ENCODE data around the gene KIRREL3. TPM values are rescaled to one million over a fixed set of nuclear protein-coding genes. Genes with fewer than 3 reads are reported as not detected.

KIRREL3 gene
- total RNA-seq, 5 donors from 2014 or later (not counting 1 experiment from before 2014, with no cell fraction given) = not detected

DNA sequence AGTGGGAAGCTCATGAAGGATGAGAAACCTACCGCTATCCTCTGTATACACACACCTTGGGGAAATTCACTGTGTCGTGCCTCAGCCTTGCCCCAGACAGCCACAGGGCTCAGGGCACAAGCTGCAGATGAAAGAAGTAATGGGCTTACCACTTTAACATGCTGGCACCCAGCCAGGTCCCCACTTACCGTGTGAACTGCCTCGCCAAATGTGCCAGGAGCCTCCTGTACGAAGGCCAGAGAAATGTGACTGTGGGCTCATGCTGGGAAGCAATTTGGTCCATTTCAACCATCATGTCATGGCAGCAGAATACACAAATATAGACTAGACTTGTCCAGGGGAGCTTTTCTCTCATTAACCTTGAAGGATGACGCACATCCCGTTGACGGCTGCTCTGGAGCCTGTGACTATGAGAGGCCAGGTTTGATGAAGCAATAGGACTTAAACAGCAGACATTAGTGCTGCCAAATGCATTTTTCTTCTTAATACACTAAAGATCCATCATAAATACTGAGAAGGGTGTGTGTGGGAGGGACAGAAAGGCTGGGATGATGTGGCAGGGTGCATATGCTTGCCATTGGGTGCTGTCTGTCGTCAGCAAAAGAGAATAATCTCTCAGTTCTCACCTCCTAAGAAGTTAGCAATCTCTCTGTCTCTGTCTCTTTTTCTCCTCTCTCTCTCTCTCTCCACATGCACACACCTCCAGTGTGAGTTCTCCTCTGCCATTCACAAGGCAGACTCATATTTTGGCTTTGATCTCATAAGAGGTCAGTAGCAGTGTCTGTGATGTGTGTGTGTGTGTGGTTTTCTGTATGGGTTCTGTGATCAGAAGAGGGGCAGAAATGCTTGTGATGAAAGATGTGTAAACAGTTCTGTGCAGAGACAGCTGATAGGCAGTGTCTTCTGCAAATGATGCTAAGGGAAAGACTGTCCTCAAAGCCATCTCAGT is 142.4 kb downstream of the KIRREL3 start:
- H3K36me3 Mint-ChIP-seq = no peaks in the 10 kb centered on the region
- H3K27ac Mint-ChIP-seq = no peak overlapping the region
- WGBS (ENCODE audit: insufficient coverage) = 84% methylated on average over 4 of the region's 9 CpGs
- Histone ChIP-seq H3K4me3 (ENCODE audit: control insufficient read depth in 1 of 2, extremely low read depth in 1 of 2, low read length in 1 of 2) (no peak overlapping the region), H3K27ac (ENCODE audit: low read length) (no peak overlapping the region), H3K9me3 (no peaks in the 10 kb centered on the region), H3K36me3 (ENCODE audit: control insufficient read depth in 2 of 2, extremely low read depth in 1 of 2, insufficient read depth in 1 of 2, low read length in 1 of 2) (no peaks in the 10 kb centered on the region), H3K4me1 (ENCODE audit: control insufficient read depth in 1 of 2, extremely low read depth in 1 of 2, insufficient read depth in 2 of 2, low read length in 2 of 2) (peaks cover 0 to 2% of the 10 kb centered on the region in 2 experiments), H3K27me3 (replicated peaks in 1 of 2; ENCODE audit: control insufficient read depth in 2 of 2, extremely low read depth in 1 of 2, insufficient read depth in 2 of 2, low read length in 1 of 2) (peaks cover 0 to 2% of the 10 kb centered on the region in 2 experiments)
- H3K27me3 Mint-ChIP-seq = peaks cover 0 to 9% of the 10 kb centered on the region in 2 donors
- ChIA-PET POLR2A (no interaction called here), CTCF (no interaction called here)
- peaks cover 0 to 9% (median 0%) of the 10 kb centered on the region in 3 donors for H3K9me3 Mint-ChIP-seq
- H3K4me1 Mint-ChIP-seq = no peaks in the 10 kb centered on the region
- DNase-seq = no peak
- no peak for ATAC-seq (replicated peaks in 1 of 4)
- H3K4me3 Mint-ChIP-seq = no peak overlapping the region

- Mint-ChIP-seq H3K4me3 (no peak overlapping the region), H3K36me3 (no peaks in the 10 kb centered on the region), H3K27ac (no peak overlapping the region), H3K4me1 (no peaks in the 10 kb centered on the region), H3K9me3 (peaks cover 0 to 9% (median 0%) of the 10 kb centered on the region in 3 donors), H3K27me3 (peaks cover 0 to 8% of the 10 kb centered on the region in 2 donors)
- H3K27ac ChIP-seq (ENCODE audit: low read length) = no peak overlapping the region
- H3K36me3 ChIP-seq (ENCODE audit: control insufficient read depth in 2 of 2, extremely low read depth in 1 of 2, insufficient read depth in 1 of 2, low read length in 1 of 2) = no peaks in the 10 kb centered on the region
- H3K4me1 ChIP-seq (ENCODE audit: control insufficient read depth in 1 of 2, extremely low read depth in 1 of 2, insufficient read depth in 2 of 2, low read length in 2 of 2) = no peaks in the 10 kb centered on the region
- no peak for ATAC-seq (replicated peaks in 1 of 4)
- peaks cover 0 to 2% of the 10 kb centered on the region in 2 experiments for H3K27me3 ChIP-seq (replicated peaks in 1 of 2; ENCODE audit: control insufficient read depth in 2 of 2, extremely low read depth in 1 of 2, insufficient read depth in 2 of 2, low read length in 1 of 2)
- CTCF ChIA-PET = no interaction called here
- DNase-seq = no peak
- no peak overlapping the region for H3K4me3 ChIP-seq (ENCODE audit: control insufficient read depth in 1 of 2, extremely low read depth in 1 of 2, low read length in 1 of 2)
- no peaks in the 10 kb centered on the region for H3K9me3 ChIP-seq
- POLR2A ChIA-PET = no interaction called here
Observed at GRCh38 chr11:126855536-126855935, 145.0 kb downstream of the KIRREL3 start.

- H3K36me3 Mint-ChIP-seq = no peaks in the 10 kb centered on the region
- no CpG with 5 or more reads among the region's 2 CpGs for WGBS (ENCODE audit: insufficient coverage)
- H3K27me3 Mint-ChIP-seq = no peaks in the 10 kb centered on the region
- DNase-seq = no peak
- H3K9me3 Mint-ChIP-seq = no peaks in the 10 kb centered on the region
- no peaks in the 10 kb centered on the region for H3K4me1 ChIP-seq (ENCODE audit: control insufficient read depth in 1 of 2, extremely low read depth in 1 of 2, insufficient read depth in 2 of 2, low read length in 2 of 2)
- no peak overlapping the region for H3K4me3 ChIP-seq (ENCODE audit: control insufficient read depth in 1 of 2, extremely low read depth in 1 of 2, low read length in 1 of 2)
- H3K27ac Mint-ChIP-seq = no peak overlapping the region
- no peak for ATAC-seq (replicated peaks in 1 of 4)
- no peaks in the 10 kb centered on the region for H3K4me1 Mint-ChIP-seq
- H3K36me3 ChIP-seq (ENCODE audit: control insufficient read depth in 2 of 2, extremely low read depth in 1 of 2, insufficient read depth in 1 of 2, low read length in 1 of 2) = no peaks in the 10 kb centered on the region
- ChIA-PET POLR2A (no interaction called here), CTCF (interaction anchor here in 1 of 2 donors (0.7 kb wide), 1 partner anchor 36 kb away, joined by 4 read pairs; no protein-coding TSS in a partner anchor)
- H3K27ac ChIP-seq (ENCODE audit: low read length) = no peak overlapping the region
- H3K27me3 ChIP-seq (replicated peaks in 1 of 2; ENCODE audit: control insufficient read depth in 2 of 2, extremely low read depth in 1 of 2, insufficient read depth in 2 of 2, low read length in 1 of 2) = peaks cover 0 to 2% of the 10 kb centered on the region in 2 experiments
- H3K9me3 ChIP-seq = no peaks in the 10 kb centered on the region
- H3K4me3 Mint-ChIP-seq = no peak overlapping the region
Observed at GRCh38 chr11:126853732-126854131, 146.8 kb downstream of the KIRREL3 start.

- Histone ChIP-seq H3K27ac (ENCODE audit: low read length) (no peak overlapping the region), H3K4me1 (ENCODE audit: control insufficient read depth in 1 of 2, extremely low read depth in 1 of 2, insufficient read depth in 2 of 2, low read length in 2 of 2) (no peaks in the 10 kb centered on the region), H3K27me3 (replicated peaks in 1 of 2; ENCODE audit: control insufficient read depth in 2 of 2, extremely low read depth in 1 of 2, insufficient read depth in 2 of 2, low read length in 1 of 2) (peaks cover 0 to 4% of the 10 kb centered on the region in 2 experiments), H3K4me3 (ENCODE audit: control insufficient read depth in 1 of 2, extremely low read depth in 1 of 2, low read length in 1 of 2) (no peak overlapping the region), H3K36me3 (ENCODE audit: control insufficient read depth in 2 of 2, extremely low read depth in 1 of 2, insufficient read depth in 1 of 2, low read length in 1 of 2) (no peaks in the 10 kb centered on the region), H3K9me3 (no peaks in the 10 kb centered on the region)
- Mint-ChIP-seq H3K27me3 (peaks cover 2 to 4% of the 10 kb centered on the region in 2 donors), H3K27ac (no peak overlapping the region), H3K4me1 (no peaks in the 10 kb centered on the region), H3K36me3 (no peaks in the 10 kb centered on the region), H3K9me3 (peaks cover 0 to 5% (median 0%) of the 10 kb centered on the region in 3 donors), H3K4me3 (no peak overlapping the region)
- ATAC-seq (replicated peaks in 1 of 4) (no peak), DNase-seq (no peak)
- WGBS (ENCODE audit: insufficient coverage) = 34% methylated on average over 2 of the region's 2 CpGs
- ChIA-PET POLR2A (no interaction called here), CTCF (no interaction called here)
Observed at GRCh38 chr11:126844789-126845188, 155.8 kb downstream of the KIRREL3 start.

DNA sequence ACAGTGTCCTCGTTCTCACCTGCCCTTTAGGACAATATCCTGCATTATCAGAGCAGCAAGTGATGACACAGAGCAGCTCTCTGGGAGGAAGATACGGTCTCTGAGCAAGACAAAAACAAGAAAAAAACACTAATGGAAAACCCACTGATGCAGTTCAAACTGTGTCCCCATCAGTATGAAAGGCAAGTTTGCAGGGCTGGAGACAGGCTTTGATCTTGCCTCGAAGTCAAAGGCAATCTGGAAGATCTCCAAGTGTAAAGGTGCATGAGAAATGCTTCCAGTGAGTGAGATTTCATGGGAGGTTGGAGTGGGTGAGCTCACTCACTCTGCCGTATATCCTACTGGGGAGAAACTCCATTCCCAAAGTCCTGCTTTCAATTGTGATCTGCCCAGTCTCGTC is 157.5 kb downstream of the KIRREL3 start:
- CTCF ChIA-PET = no interaction called here

DNA sequence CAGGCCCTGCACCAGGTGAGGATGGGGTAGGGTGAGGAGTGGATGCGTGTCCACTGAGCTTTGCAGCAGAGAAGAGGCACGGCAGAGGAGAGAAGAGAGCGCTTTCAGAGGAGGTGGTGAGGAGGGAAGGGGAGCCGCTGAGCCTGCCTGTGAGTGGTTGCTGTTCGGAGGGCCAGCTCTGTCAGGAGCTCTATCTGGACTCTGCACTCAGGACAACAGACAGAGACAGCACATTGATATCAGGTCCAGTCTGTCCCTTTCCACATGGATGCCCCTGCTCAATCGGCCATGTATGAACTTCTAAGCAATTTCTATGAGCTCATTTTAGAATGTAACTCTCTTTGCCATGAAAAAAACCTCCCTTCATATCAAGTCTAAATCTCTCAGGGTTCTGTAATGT is 158.6 kb downstream of the KIRREL3 start:
- Mint-ChIP-seq H3K27ac (no peak overlapping the region), H3K9me3 (peaks cover 0 to 5% (median 0%) of the 10 kb centered on the region in 3 donors), H3K4me3 (no peak overlapping the region), H3K4me1 (no peaks in the 10 kb centered on the region), H3K36me3 (no peaks in the 10 kb centered on the region), H3K27me3 (peaks cover 2 to 11% of the 10 kb centered on the region in 2 donors)
- no peak overlapping the region for H3K27ac ChIP-seq (ENCODE audit: low read length)
- H3K4me1 ChIP-seq (ENCODE audit: control insufficient read depth in 1 of 2, extremely low read depth in 1 of 2, insufficient read depth in 2 of 2, low read length in 2 of 2) = no peaks in the 10 kb centered on the region
- ChIA-PET CTCF (no interaction called here), POLR2A (no interaction called here)
- H3K36me3 ChIP-seq (ENCODE audit: control insufficient read depth in 2 of 2, extremely low read depth in 1 of 2, insufficient read depth in 1 of 2, low read length in 1 of 2) = no peaks in the 10 kb centered on the region
- DNase-seq (no peak), ATAC-seq (replicated peaks in 1 of 4) (no peak)
- no peak overlapping the region for H3K4me3 ChIP-seq (ENCODE audit: control insufficient read depth in 1 of 2, extremely low read depth in 1 of 2, low read length in 1 of 2)
- WGBS (ENCODE audit: insufficient coverage) = 75% methylated on average over 6 of the region's 6 CpGs
- no peaks in the 10 kb centered on the region for H3K9me3 ChIP-seq
- peaks cover 0 to 4% of the 10 kb centered on the region in 2 experiments for H3K27me3 ChIP-seq (replicated peaks in 1 of 2; ENCODE audit: control insufficient read depth in 2 of 2, extremely low read depth in 1 of 2, insufficient read depth in 2 of 2, low read length in 1 of 2)

More for the DNA sequence above, 157.5 kb downstream of the KIRREL3 start:
- Mint-ChIP-seq H3K9me3 (peaks cover 0 to 5% (median 0%) of the 10 kb centered on the region in 3 donors), H3K27me3 (peaks cover 2 to 4% of the 10 kb centered on the region in 2 donors), H3K4me3 (no peak overlapping the region), H3K36me3 (no peaks in the 10 kb centered on the region), H3K4me1 (no peaks in the 10 kb centered on the region), H3K27ac (no peak overlapping the region)
- DNase-seq (no peak), ATAC-seq (replicated peaks in 1 of 4) (no peak)
- no peaks in the 10 kb centered on the region for H3K4me1 ChIP-seq (ENCODE audit: control insufficient read depth in 1 of 2, extremely low read depth in 1 of 2, insufficient read depth in 2 of 2, low read length in 2 of 2)
- no peak overlapping the region for H3K27ac ChIP-seq (ENCODE audit: low read length)
- WGBS (ENCODE audit: insufficient coverage) = 57% methylated on average over 2 of the region's 5 CpGs
- H3K27me3 ChIP-seq (replicated peaks in 1 of 2; ENCODE audit: control insufficient read depth in 2 of 2, extremely low read depth in 1 of 2, insufficient read depth in 2 of 2, low read length in 1 of 2) = peaks cover 0 to 4% of the 10 kb centered on the region in 2 experiments
- POLR2A ChIA-PET = no interaction called here
- H3K36me3 ChIP-seq (ENCODE audit: control insufficient read depth in 2 of 2, extremely low read depth in 1 of 2, insufficient read depth in 1 of 2, low read length in 1 of 2) = no peaks in the 10 kb centered on the region
- H3K4me3 ChIP-seq (ENCODE audit: control insufficient read depth in 1 of 2, extremely low read depth in 1 of 2, low read length in 1 of 2) = no peak overlapping the region
- no peaks in the 10 kb centered on the region for H3K9me3 ChIP-seq
